GM15510 (cell line): ENCODE results near the gene GRSF1.

Source experiments
- POLR2A ChIP-seq: IDR thresholded peaks from 3 replicates; pipeline ENCODE4 v1.6.1; 2011; ENCODE audit warnings: borderline replicate concordance; ENCODE audit not compliant: insufficient read length; ENCODE audit errors: extremely low read depth

The GRSF1 gene

GRCh38 chr4:70839589-70840093, at the start of gene GRSF1:
TSS of gene GRSF1 (minus strand) at chr4:70839890. CDS start at chr4:70839827, 63 bp downstream.
- peak; percentile 84 for TF ChIP-seq POLR2A

DNA sequence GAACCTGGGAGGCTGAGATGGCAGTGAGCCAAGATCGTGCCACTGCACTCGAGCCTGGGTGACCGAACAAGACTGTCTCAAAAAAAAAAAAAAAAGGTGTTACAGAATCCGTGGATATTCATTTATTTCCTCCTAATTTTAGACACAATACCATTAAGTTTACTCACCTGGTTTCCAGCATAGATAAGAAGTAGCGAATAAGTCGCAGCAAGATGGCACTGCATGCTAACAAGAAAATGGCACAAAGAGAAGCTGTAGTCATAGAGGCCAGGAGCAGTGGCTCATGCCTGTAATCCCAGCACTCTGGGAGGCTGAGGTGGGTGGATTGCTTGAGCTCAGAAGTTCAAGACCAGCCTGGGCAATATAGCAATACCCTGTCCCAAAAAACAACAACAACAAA, 45.5 kb upstream of the GRSF1 start:
- TF ChIP-seq POLR2A: no peak

DNA sequence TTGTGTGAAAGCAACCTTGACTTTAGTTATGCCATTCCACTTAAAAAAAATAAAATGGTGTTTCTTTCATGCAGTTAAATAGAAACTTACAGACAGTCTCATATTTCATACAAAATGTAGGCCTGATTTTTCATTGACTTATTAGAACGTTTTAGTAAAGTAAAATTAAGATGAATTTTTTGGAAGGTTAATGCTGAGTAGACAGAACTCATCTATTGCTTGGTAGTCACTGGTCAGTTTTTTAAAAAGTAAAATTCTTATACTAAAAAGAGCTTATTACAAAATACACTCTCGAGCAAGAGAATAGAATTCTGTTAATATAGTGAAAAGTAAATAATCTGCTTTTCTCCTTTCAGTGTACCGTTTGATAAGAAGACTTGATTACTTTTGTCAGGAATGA, 41.0 kb upstream of the GRSF1 start:
- TF ChIP-seq POLR2A: no peak

- no peak for TF ChIP-seq POLR2A
These were observed 37.9 kb upstream of the GRSF1 start for GRCh38 chr4:70877556-70877955.

- no peak for TF ChIP-seq POLR2A
These were observed 34.8 kb upstream of the GRSF1 start for GRCh38 chr4:70874268-70875156.

- no peak for TF ChIP-seq POLR2A
These were observed 33.5 kb upstream of the GRSF1 start for GRCh38 chr4:70873216-70873615.

DNA sequence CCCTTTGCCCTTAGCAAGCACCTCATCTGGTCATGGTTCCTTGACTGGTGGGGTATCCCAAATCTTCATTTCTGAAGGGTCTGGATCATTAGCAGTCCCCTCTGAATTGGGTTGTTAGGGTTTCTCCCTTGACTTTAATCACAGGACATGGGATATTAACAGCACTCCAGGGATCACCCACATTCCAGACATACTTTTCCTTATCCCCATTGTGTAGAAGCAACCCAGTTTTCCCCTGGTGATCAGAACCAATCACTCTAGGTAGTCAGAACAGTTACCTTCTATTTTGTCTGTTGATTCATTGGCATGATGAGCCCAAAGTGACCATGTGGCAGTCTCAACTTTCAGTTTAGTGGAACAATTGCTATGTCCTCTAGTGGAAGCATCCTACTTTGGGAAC, 29.1 kb upstream of the GRSF1 start:
- TF ChIP-seq POLR2A: no peak

DNA sequence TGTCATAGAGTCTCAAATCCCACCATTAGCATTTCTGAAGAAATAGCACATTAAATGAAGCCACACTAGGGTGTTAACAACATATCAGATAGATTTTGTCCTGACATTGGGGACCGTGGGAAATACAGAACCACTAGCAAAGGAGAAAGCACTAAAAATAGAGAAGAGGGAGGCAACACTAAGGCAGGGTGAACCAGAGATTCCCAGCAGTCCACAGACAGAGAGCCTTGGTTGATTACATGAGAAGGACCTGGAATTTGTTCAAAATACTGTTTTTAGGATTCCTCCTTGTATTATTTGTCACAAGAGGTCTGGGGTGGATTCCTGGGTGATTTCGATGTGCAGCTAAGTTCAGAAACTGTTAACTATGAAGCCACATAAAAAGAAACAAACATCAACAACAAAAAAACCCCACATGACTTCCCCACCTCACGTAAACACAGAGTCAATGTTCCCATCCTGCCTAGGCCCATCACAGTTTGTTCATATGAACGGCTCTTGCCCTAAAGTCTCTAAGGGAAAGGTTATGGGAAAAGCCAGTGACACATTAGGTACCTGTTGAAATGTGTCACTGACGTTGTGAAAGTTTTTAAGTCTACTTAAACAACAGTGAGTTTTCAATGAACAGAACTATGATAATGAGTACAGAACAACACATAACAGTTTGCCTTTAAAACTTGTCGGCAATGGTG, 23.6 kb upstream of the GRSF1 start:
- TF ChIP-seq POLR2A: no peak

DNA sequence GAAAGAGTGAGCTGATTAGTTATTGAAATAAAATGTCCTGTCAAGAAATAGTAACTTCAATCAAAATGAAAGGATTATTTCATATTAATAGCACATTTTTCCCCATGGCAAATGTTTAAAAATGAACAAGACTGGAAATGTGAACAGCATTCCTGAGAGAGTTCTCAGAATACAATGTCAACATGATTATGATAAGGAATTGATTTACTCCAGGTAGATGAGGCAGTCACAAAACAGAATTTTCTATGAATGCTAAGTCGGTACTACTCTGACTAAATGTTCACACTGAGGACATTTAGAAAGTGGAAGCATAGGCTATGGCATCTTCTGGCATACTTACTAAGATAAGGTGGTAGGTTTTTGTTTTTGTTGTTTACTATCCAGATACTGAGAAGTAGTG, 19.4 kb upstream of the GRSF1 start:
- TF ChIP-seq POLR2A: no peak

DNA sequence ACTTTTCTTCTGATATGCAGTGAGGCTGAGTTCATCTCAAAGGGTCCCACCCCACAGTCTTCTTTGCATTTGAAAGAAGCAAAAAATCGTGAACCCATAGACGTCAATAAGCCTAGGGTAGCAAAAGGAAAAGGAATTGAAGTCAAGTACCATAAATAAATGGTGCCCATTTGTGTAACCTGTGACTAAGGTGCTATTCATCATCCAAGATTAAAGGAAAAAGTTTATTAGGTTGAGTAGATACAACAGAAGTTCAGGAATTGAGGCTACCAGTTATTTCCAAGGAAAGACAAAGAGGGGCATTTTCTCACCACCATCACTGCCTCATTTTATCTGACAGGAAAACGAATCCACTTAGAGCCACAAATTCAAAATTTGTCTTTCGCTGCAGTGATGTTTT, 18.8 kb upstream of the GRSF1 start:
- no peak for TF ChIP-seq POLR2A

GRCh38 chr4:70855464-70855863, 15.8 kb upstream of the GRSF1 start:
- no peak for TF ChIP-seq POLR2A

GRCh38 chr4:70849291-70849690, 9.6 kb upstream of the GRSF1 start:
- no peak for TF ChIP-seq POLR2A

DNA sequence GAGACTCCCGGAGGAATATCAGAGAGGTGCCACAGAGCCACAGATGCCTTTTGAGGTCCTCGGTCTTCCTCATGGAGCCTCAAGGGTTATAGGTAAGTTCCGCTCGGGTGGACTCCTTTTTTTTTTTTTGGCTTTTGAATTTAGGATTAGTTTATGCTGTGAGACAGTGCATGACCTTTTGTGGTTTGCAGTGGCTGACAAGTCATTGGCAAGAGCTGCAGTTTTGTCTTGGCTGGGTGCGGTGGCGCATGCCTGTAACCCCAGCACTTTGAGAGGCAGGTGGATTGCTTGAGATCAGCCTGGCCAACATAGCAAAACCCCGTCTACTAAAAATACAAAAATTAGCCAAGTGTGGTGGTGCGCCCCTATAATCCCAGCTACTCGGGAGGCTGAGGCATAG, 4.5 kb upstream of the GRSF1 start:
- TF ChIP-seq POLR2A: no peak

DNA sequence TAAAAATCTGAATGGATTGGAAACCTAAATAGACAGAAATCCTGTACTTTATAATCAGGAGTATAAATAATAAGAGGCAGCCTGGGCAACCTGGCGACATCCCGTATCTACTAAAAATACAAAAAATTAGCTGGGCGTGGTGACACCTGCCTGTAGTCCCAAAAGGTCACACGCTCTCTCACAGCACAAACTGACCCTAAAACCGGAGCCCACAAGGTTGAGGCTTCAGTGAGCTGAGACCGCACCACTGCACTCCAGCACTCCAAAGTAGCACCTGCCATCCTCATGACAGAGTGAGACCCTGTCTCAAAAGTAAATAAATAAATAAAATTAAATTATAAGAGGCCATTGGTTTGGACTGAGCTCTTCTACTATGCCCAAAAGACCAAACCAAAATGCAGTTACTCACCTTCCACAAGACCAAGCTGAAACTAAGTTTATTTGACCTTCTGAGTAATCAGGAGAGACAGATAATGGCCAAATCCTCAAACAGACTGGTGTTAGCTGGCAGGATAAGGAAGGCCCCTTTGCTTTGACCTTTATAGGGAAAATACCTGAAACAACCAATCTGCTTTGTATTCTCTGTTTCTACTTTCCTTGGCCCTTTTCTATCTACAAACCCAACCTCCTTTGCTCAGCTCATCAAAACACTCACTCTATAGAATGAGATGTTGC, 3.2 kb upstream of the GRSF1 start:
- no peak for TF ChIP-seq POLR2A

DNA sequence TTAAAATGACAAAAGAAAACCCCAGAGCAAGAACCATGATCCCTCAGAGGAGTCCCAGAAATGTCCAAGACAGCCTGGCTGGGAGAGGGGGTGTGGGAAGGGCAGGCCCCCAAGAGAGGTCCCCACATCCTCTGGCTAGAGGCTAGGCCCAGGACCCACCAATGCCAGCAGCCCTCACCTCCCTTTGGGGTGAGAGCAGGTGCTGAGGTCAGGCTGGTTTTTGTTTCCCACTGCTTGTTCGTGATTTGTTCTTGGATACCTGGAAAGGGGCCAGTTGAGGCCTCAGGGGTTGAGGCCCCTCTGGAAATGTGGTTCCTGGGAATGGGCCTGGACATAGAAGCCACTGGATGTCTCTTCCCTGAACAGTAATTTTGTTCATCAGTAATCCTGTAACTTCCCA, 2.3 kb upstream of the GRSF1 start:
- no peak for TF ChIP-seq POLR2A
